GM23248 (cell line): ENCODE results near the gene TRIM69.

ENCODE experiments used
- EZH2 ChIP-seq: fragments of 200-600 bp; sonication (generic); IDR thresholded peaks from 2 replicates; pipeline ENCODE4 v1.6.1; 2018; ENCODE audit warnings: antibody characterized with exemption, mild to moderate bottlenecking; ENCODE audit not compliant: insufficient read depth, poor library complexity, severe bottlenecking
- EZH2phosphoT487 ChIP-seq: fragments of 200-600 bp; sonication (generic); IDR thresholded peaks from 2 replicates; pipeline ENCODE4 v1.6.1; 2018; ENCODE audit warnings: antibody characterized with exemption, moderate library complexity, mild to moderate bottlenecking, low read depth; ENCODE audit not compliant: insufficient read depth

- TF ChIP-seq EZH2phosphoT487 (no peak), EZH2 (no peak)
Measured at GRCh38 chr15:44738340-44738984, 2.1 kb downstream of the TRIM69 start.
